Mesendoderm (in vitro differentiated cells): ENCODE results near the gene PLOD3.
A peak's percentile ranks its signal among the peaks of the same experiment; 100 is the strongest.

Experiments used
- DNase-seq: peaks from one replicate; pipeline ENCODE4 v3.0.0; 2013
- H2AK5ac ChIP-seq: 2 replicates; pipeline ENCODE4 v1.6.1; 2013; ENCODE audit warnings: low read length, inconsistent platforms
- H2BK120ac ChIP-seq: 2 replicates; pipeline ENCODE4 v1.6.1; 2013; ENCODE audit warnings: low read depth, mild to moderate bottlenecking, low read length, moderate library complexity, mixed read lengths
- H2BK15ac ChIP-seq: replicated peaks from 2 replicates; pipeline ENCODE4 v1.6.1; 2013; ENCODE audit warnings: low read depth, mild to moderate bottlenecking, moderate library complexity
- H2BK5ac ChIP-seq: 2 replicates; pipeline ENCODE4 v1.6.1; 2013; ENCODE audit warnings: low read length, inconsistent platforms
- H3K18ac ChIP-seq: 2 replicates; pipeline ENCODE4 v1.6.1; 2013; ENCODE audit warnings: mild to moderate bottlenecking, low read length, mixed read lengths
- H3K23ac ChIP-seq: one replicate; pipeline ENCODE4 v1.6.1; 2013; ENCODE audit warnings: low read length
- H3K27ac ChIP-seq: 2 replicates; pipeline ENCODE4 v1.5.1; 2013; ENCODE audit warnings: low read depth, mild to moderate bottlenecking, inconsistent platforms, low read length, moderate library complexity
- H3K27me3 ChIP-seq: 2 replicates; pipeline ENCODE4 v1.6.1; 2013; ENCODE audit warnings: low read length, control low read depth, mild to moderate bottlenecking, inconsistent platforms; ENCODE audit not compliant: insufficient read depth, poor library complexity
- H3K36me3 ChIP-seq: 2 replicates; pipeline ENCODE4 v1.6.1; 2013; ENCODE audit warnings: low read length, inconsistent platforms; ENCODE audit not compliant: control insufficient read depth, insufficient read depth
- H3K4ac ChIP-seq: one replicate; pipeline ENCODE4 v1.6.1; 2013; ENCODE audit warnings: low read depth, mild to moderate bottlenecking, low read length, moderate library complexity
- H3K4me1 ChIP-seq: 2 replicates; pipeline ENCODE4 v1.6.1; 2013; ENCODE audit warnings: low read depth, low read length, inconsistent platforms; ENCODE audit not compliant: control insufficient read depth
- H3K4me2 ChIP-seq: 2 replicates; pipeline ENCODE4 v1.6.1; 2013; ENCODE audit warnings: low read length
- H3K4me3 ChIP-seq: 2 replicates; pipeline ENCODE4 v1.5.1; 2013; ENCODE audit warnings: mild to moderate bottlenecking, low read length
- H3K56ac ChIP-seq: one replicate; pipeline ENCODE4 v1.6.1; 2013; ENCODE audit warnings: low read length
- H3K79me1 ChIP-seq: 2 replicates; pipeline ENCODE4 v1.6.1; 2013; ENCODE audit warnings: low read length, inconsistent platforms
- H3K79me2 ChIP-seq: 2 replicates; pipeline ENCODE4 v1.6.1; 2013; ENCODE audit warnings: mild to moderate bottlenecking, low read length; ENCODE audit not compliant: control insufficient read depth, insufficient read depth
- H3K9ac ChIP-seq: 2 replicates; pipeline ENCODE4 v1.6.1; 2013; ENCODE audit warnings: low read length, inconsistent platforms
- H4K5ac ChIP-seq: one replicate; pipeline ENCODE4 v1.6.1; 2013; ENCODE audit warnings: low read length
- H4K8ac ChIP-seq: one replicate; pipeline ENCODE4 v1.6.1; 2013; ENCODE audit warnings: low read depth, mild to moderate bottlenecking, control low read depth, low read length, moderate library complexity
- WGBS: extraction: QIAGEN DNeasy Blood & Tissue Kit; methylation state at CpG from one replicate; pipeline ENCODE4 v1.1.7; 2013; ENCODE audit warnings: low lambda C conversion rate, missing lambda C conversion rate; ENCODE audit not compliant: insufficient coverage; ENCODE audit errors: extremely low coverage; 5-methylcytosine and 5-hydroxymethylcytosine counted together

The PLOD3 gene

DNA sequence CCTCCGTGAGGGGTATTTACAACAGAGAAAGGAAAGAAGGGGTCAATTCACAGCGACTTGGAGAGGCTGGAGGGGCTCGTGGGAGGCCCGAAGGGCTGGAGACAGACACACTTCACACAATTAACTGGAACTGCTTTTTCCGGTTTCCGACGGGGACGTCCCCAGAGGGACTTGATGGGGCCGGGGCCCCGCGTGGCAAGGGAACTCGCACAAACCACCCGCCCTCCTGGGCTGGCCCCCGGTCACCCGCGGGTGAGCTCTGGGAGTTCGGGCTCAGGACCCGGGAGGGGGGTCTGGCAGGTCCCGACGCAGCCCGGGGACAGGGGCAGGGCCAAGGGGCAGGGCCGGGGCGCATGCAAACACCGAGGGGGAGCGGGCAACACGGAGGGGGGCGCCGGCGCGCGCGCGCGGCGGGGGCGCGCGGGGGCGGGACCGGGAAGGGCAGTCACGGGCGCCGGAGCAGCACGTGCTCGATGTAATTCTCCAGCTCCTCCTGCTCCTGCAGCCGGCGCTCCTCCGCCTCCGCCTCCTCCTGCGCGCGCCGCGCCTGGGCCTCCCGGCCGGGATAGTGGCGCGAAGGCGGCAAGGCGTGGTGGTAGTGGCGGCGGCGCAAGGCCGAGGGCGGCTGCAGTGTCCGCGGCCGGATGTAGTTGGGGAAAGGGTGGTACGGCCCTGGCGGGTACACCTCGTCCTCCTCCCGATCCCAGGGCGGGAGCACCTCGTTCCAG lies 54.7 kb downstream of the PLOD3 start:
- peak; percentile 82 for DNase-seq
- H3K36me3 ChIP-seq = no peaks in the 10 kb centered on the region
- no peak overlapping the region for H3K23ac ChIP-seq
- no peaks in the 10 kb centered on the region for H3K79me1 ChIP-seq
- H3K56ac ChIP-seq = peak overlapping the region; percentile 86
- H3K4me2 ChIP-seq = peak overlapping the region; percentile 67
- peaks cover 5% of the 10 kb centered on the region for H3K4me1 ChIP-seq
- WGBS = no CpG with 5 or more reads among the region's 74 CpGs
- H3K4ac ChIP-seq = no peak overlapping the region
- no peak overlapping the region for H4K5ac ChIP-seq
- no peak overlapping the region for H4K8ac ChIP-seq
- peak overlapping the region; percentile 4 for H3K4me3 ChIP-seq
- peak overlapping the region; percentile 66 for H3K9ac ChIP-seq
- no peak overlapping the region for H2BK15ac ChIP-seq
- H3K18ac ChIP-seq = peak overlapping the region; percentile 44
- no peak overlapping the region for H2AK5ac ChIP-seq
- H3K27ac ChIP-seq = peak overlapping the region; percentile 45
- H3K79me2 ChIP-seq = no peaks in the 10 kb centered on the region
- H2BK120ac ChIP-seq = no peak overlapping the region
- peaks cover 7% of the 10 kb centered on the region for H3K27me3 ChIP-seq
- no peak overlapping the region for H2BK5ac ChIP-seq

DNA sequence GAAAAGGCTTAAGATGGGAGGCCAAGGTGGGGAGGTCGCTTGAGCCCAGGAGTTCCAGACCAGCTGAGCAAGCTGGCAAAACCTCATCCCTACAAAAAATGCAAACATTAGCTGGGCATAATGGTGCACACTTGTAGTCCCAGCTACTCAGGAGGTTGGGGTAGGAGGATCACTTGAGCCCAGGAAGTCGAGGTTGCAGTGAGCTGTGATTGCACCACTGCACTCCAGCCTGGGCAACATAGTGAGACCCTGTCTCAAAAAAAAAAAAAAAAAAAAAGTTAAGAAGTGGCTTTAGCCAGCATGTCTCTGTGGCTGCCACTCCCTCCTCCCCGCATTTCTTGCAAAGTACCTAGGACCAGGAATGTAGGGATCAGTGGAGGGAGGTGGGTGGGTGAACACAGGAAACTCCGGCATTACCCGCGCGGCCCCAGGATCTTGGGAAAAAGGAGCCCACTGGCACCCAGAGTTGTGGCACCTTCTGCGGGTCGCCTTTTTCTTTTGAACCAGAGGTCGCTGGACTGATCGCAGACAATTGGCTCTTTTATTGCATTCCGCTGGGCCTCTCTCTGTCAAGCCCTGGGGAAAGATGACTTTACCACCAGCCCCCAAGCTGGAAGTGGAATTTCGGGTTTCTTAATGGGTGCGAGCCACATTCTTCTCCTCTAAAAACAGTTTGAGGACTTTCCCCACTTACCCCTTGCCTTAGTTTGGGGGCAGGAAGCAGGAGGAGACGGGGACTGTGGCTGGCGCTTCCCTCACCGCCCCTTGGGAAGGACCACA lies 55.5 kb downstream of the PLOD3 start:
- Histone ChIP-seq H3K56ac (peak overlapping the region; percentile 69), H2BK15ac (no peak overlapping the region), H3K36me3 (no peaks in the 10 kb centered on the region), H3K27ac (peak overlapping the region; percentile 45), H2BK120ac (no peak overlapping the region), H3K27me3 (peaks cover 7% of the 10 kb centered on the region), H2BK5ac (no peak overlapping the region), H4K8ac (no peak overlapping the region), H3K79me1 (no peaks in the 10 kb centered on the region), H3K23ac (no peak overlapping the region), H3K4ac (no peak overlapping the region), H3K4me3 (no peak overlapping the region), H3K4me2 (no peak overlapping the region), H3K18ac (no peak overlapping the region), H3K79me2 (no peaks in the 10 kb centered on the region), H3K9ac (no peak overlapping the region), H4K5ac (no peak overlapping the region), H2AK5ac (no peak overlapping the region), H3K4me1 (peaks cover 4% of the 10 kb centered on the region)
- no CpG with 5 or more reads among the region's 17 CpGs for WGBS
- DNase-seq = peak; percentile 59

DNA sequence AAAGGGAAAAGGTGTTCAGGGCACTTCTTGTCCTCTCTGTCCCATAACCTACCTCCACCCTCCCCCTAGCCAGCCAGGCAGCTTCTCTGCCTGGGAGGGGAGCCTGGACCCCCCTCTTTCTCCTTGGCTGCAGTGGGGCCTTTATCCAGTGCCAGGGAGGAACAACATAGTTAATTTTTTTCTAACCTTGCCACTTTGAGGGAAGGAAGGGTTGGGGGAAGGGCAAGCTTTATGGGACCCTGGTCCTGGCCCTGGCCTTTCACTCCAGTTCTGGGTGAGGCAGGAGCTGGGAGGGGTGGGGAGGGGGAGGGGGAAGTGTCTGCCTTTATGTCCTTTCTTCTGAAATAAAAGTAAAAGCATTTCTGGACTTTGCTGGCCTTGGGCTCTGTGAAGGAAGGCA lies 56.5 kb downstream of the PLOD3 start:
- Histone ChIP-seq H2BK120ac (no peak overlapping the region), H4K8ac (no peak overlapping the region), H3K4me1 (peaks cover 5% of the 10 kb centered on the region), H3K4ac (no peak overlapping the region), H3K79me1 (no peaks in the 10 kb centered on the region), H3K27me3 (peaks cover 7% of the 10 kb centered on the region), H2BK5ac (no peak overlapping the region), H3K79me2 (no peaks in the 10 kb centered on the region), H4K5ac (no peak overlapping the region), H3K9ac (no peak overlapping the region), H2BK15ac (no peak overlapping the region), H3K18ac (no peak overlapping the region), H3K4me3 (no peak overlapping the region), H3K36me3 (no peaks in the 10 kb centered on the region), H2AK5ac (no peak overlapping the region), H3K23ac (no peak overlapping the region), H3K4me2 (no peak overlapping the region), H3K56ac (no peak overlapping the region), H3K27ac (no peak overlapping the region)
- peak; percentile 35 for DNase-seq

- peak; percentile 60 for DNase-seq
- Histone ChIP-seq H2BK5ac (no peak overlapping the region), H3K9ac (no peak overlapping the region), H3K23ac (no peak overlapping the region), H2AK5ac (no peak overlapping the region), H3K36me3 (no peaks in the 10 kb centered on the region), H3K18ac (no peak overlapping the region), H3K27me3 (peaks cover 5% of the 10 kb centered on the region), H2BK120ac (no peak overlapping the region), H3K4ac (no peak overlapping the region), H2BK15ac (no peak overlapping the region), H3K27ac (no peak overlapping the region), H3K79me2 (no peaks in the 10 kb centered on the region), H3K4me1 (peaks cover 5% of the 10 kb centered on the region), H3K4me2 (no peak overlapping the region), H4K5ac (no peak overlapping the region), H3K4me3 (no peak overlapping the region), H3K56ac (peak overlapping the region; percentile 6), H4K8ac (no peak overlapping the region), H3K79me1 (no peaks in the 10 kb centered on the region)
- WGBS = no CpG with 5 or more reads among the region's 31 CpGs
Observed at GRCh38 chr7:101159696-101160674, 57.4 kb downstream of the PLOD3 start.

GRCh38 chr7:101156866-101157589 lies 60.4 kb downstream of the PLOD3 start:
- Histone ChIP-seq H3K4ac (no peak overlapping the region), H4K5ac (no peak overlapping the region), H3K56ac (peak overlapping the region; percentile 1), H3K4me3 (no peak overlapping the region), H3K4me1 (peaks cover 3% of the 10 kb centered on the region), H3K4me2 (no peak overlapping the region), H3K79me1 (no peaks in the 10 kb centered on the region), H3K36me3 (no peaks in the 10 kb centered on the region), H3K27ac (no peak overlapping the region), H2BK5ac (no peak overlapping the region), H2BK15ac (no peak overlapping the region), H3K23ac (no peak overlapping the region), H3K9ac (no peak overlapping the region), H4K8ac (no peak overlapping the region), H3K18ac (no peak overlapping the region), H2BK120ac (no peak overlapping the region), H3K79me2 (no peaks in the 10 kb centered on the region), H3K27me3 (no peaks in the 10 kb centered on the region), H2AK5ac (no peak overlapping the region)
- peak; percentile 57 for DNase-seq
- no CpG with 5 or more reads among the region's 14 CpGs for WGBS
